HepG2 (cell line): Measurements from ENCODE around the gene SNRPD3. TPM values are rescaled to one million over a fixed set of nuclear protein-coding genes. Genes with fewer than 3 reads are reported as not detected.

ENCODE experiments used
- ATF1 ChIP-seq: IDR thresholded peaks from 2 replicates; pipeline ENCODE4 v1.6.1; 2016; ENCODE audit warnings: mild to moderate bottlenecking, control low read depth
- ATF2 ChIP-seq: sonication (generic); formaldehyde crosslinking; IDR thresholded peaks from 2 replicates; pipeline ENCODE4 v1.4.0; 2020; ENCODE audit warnings: missing genetic modification reagents
- CENPX ChIP-seq: sonication (generic); formaldehyde crosslinking; IDR thresholded peaks from 2 replicates; pipeline ENCODE4 v1.9.0; 2021; ENCODE audit warnings: mild to moderate bottlenecking, missing genetic modification reagents, moderate library complexity
- E2F2 ChIP-seq: sonication (generic); formaldehyde crosslinking; IDR thresholded peaks from 2 replicates; pipeline ENCODE4 v1.4.0; 2020; ENCODE audit warnings: missing genetic modification reagents, borderline replicate concordance
- ESRRA ChIP-seq: sonication (generic); formaldehyde crosslinking; IDR thresholded peaks from 2 replicates; pipeline ENCODE4 v1.5.1; 2020; ENCODE audit warnings: mild to moderate bottlenecking, low read depth, missing genetic modification reagents
- KLF15 ChIP-seq: sonication (generic); formaldehyde crosslinking; IDR thresholded peaks from 2 replicates; pipeline ENCODE4 v1.8.1; 2023; ENCODE audit warnings: borderline replicate concordance, mild to moderate bottlenecking, inconsistent platforms, missing genetic modification reagents, mixed read lengths
- NFYB ChIP-seq: sonication (generic); formaldehyde crosslinking; IDR thresholded peaks from 2 replicates; pipeline ENCODE4 v1.4.0; 2020; ENCODE audit warnings: missing genetic modification reagents
- NR1H2 ChIP-seq: sonication (generic); formaldehyde crosslinking; IDR thresholded peaks from 2 replicates; pipeline ENCODE4 v1.8.1; 2022; ENCODE audit warnings: low read depth, missing genetic modification reagents, borderline replicate concordance
- PAF1 ChIP-seq: IDR thresholded peaks from 2 replicates; pipeline ENCODE4 v1.6.1; 2016; ENCODE audit warnings: missing genetic modification reagents, missing compliant biosample characterization
- RORA ChIP-seq: sonication (generic); formaldehyde crosslinking; IDR thresholded peaks from 2 replicates; pipeline ENCODE4 v1.5.0; 2020; ENCODE audit warnings: mild to moderate bottlenecking, missing genetic modification reagents, moderate library complexity
- SMARCE1 ChIP-seq: fragments of 450-650 bp; IDR thresholded peaks from 2 replicates; pipeline ENCODE4 v1.6.1; 2017; ENCODE audit warnings: borderline replicate concordance
- TEAD3 ChIP-seq: optimal IDR thresholded peaks from 2 replicates; pipeline ENCODE3; 2016; ENCODE audit warnings: borderline replicate concordance
- ZNF207 ChIP-seq: fragments of 450-650 bp; IDR thresholded peaks from 2 replicates; pipeline ENCODE4 v1.6.1; 2016; ENCODE audit warnings: antibody characterized with exemption, borderline replicate concordance
- ZNF230 ChIP-seq: sonication (generic); formaldehyde crosslinking; IDR thresholded peaks from 2 replicates; pipeline ENCODE4 v1.4.0; 2020; ENCODE audit warnings: mild to moderate bottlenecking, missing genetic modification reagents
- ZNF547 ChIP-seq: sonication (generic); formaldehyde crosslinking; IDR thresholded peaks from 2 replicates; pipeline ENCODE4 v1.5.1; 2020; ENCODE audit warnings: mild to moderate bottlenecking, missing genetic modification reagents
- ZNF652 ChIP-seq: IDR thresholded peaks from 2 replicates; pipeline ENCODE4 v1.6.1; 2016; ENCODE audit warnings: low read depth, borderline replicate concordance
- ZNF800 ChIP-seq: sonication (generic); formaldehyde crosslinking; IDR thresholded peaks from 2 replicates; pipeline ENCODE4 v1.4.0; 2020; ENCODE audit warnings: missing genetic modification reagents
- ZNF816 ChIP-seq: sonication (generic); formaldehyde crosslinking; IDR thresholded peaks from 2 replicates; pipeline ENCODE4 v1.8.0; 2022; ENCODE audit warnings: missing genetic modification reagents, mild to moderate bottlenecking, borderline replicate concordance
- ZNF891 ChIP-seq: sonication (generic); formaldehyde crosslinking; IDR thresholded peaks from 2 replicates; pipeline ENCODE4 v1.5.0; 2020; ENCODE audit warnings: mild to moderate bottlenecking, missing genetic modification reagents
- polyA plus RNA-seq, 8 experiments: library from polyadenylated mRNA; depleted of rRNA in 3 of 8; stranded (reverse) in 7 of 8; unstranded in 1 of 8; fragments of >200 nt; fragmentation: Illumina TruSeq in 4 of 8; extraction: Trizol in 4 of 8; gene quantifications; 2 replicates each; pipeline versions ENCODE4 v1.2.1 to v1.2.3, GENCODE V29; 2011 to 2016; ENCODE audit warnings: low read depth in 4 of 8, missing spikeins in 1 of 8, mixed read lengths in 1 of 8; ENCODE audit not compliant: insufficient read depth in 1 of 8
- total RNA-seq, 5 experiments: library from RNA; depleted of rRNA; stranded (reverse); fragments of >200 nt; fragmentation: Illumina TruSeq; extraction: Trizol; gene quantifications; 2 replicates each; pipeline ENCODE4 v1.2.3, GENCODE V29; 2016; ENCODE audit warnings: low read depth in 1 of 5
- TF ChIP-seq, protein P1 (sequence below): sonication (generic); formaldehyde crosslinking; IDR thresholded peaks from 2 replicates; pipeline ENCODE4 v1.8.0; 2022; ENCODE audit warnings: mild to moderate bottlenecking, missing genetic modification reagents; ENCODE audit not compliant: insufficient replicate concordance
- TF ChIP-seq, protein P2 (sequence below): sonication (generic); formaldehyde crosslinking; IDR thresholded peaks from 2 replicates; pipeline ENCODE4 v1.5.0; 2020; ENCODE audit warnings: missing genetic modification reagents

SNRPD3 gene
- total and polyA plus RNA-seq, 2 of the 13 experiments (the other 11 are each of a cell fraction or from before 2014, with no cell fraction given), result 110 to 209 TPM

DNA sequence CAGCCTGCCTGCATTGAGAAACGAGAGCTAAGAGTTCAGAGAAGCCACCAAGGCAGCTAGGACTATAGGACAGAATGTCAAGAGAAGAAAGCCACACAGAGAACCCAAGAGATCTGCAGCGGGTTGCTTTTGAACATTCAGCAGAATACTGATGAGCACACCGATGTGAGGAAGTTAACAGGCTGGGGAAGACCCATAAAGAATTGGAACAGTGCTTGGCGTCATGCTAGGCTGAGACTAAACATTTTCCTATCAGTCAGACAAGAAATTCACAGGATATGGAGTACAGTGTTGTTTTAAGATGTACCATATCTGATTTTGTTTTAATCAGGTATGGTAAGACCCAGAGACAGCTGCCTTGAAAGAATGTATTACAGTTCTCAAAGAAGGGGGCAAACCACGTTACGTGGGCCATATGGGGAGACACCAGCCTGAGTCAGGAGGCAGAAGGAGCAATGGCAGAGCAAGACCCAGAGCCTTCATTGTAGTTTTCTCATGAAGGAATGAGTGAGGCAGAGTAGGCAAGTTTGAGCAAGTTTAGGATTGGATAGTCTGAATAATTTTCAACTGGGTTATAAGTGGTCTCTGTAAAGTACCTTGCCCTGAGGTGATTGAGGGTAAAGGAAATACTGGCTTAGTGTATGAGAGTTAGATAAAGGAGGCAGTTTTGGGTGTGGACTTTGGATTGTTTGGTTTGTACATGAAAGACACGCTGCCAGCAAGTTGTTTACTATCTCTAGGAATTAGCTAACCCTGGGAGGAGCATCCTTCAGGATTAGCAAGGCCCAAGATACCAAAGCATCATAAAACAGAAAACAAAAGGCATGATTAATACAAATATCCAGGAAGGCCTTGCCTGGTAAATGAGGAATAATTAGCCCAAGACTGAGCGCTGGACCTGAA is 22.8 kb downstream of the SNRPD3 start (continued):
- TF ChIP-seq SMARCE1 (no peak), RORA (CRISPR knock-in tag) (no peak), E2F2 (CRISPR knock-in tag) (no peak), NFYB (CRISPR knock-in tag) (no peak), ZNF230 (CRISPR knock-in tag) (no peak), KLF15 (CRISPR knock-in tag) (no peak), ATF1 (CRISPR knock-in tag) (no peak; the same call in 1 of the 2 replicates), NR1H2 (CRISPR knock-in tag) (no peak), TEAD3 (peak; percentile 90), ZNF652 (CRISPR knock-in tag) (peak; percentile 62; the same call in 1 of the 2 replicates), PAF1 (CRISPR knock-in tag) (0 out of 2 replicates have a peak, but pooled peaks have one; percentile 47), ZNF547 (CRISPR knock-in tag) (no peak), ZNF816 (no peak), ZNF207 (no peak), CENPX (CRISPR knock-in tag) (no peak), ZNF800 (CRISPR knock-in tag) (no peak), ESRRA (CRISPR knock-in tag) (0 out of 2 replicates have a peak, but pooled peaks have one; percentile 17), ZNF891 (no peak), ATF2 (CRISPR knock-in tag) (peak; percentile 63; the same call in 1 of the 2 replicates)
- TF ChIP-seq, protein P1, sequence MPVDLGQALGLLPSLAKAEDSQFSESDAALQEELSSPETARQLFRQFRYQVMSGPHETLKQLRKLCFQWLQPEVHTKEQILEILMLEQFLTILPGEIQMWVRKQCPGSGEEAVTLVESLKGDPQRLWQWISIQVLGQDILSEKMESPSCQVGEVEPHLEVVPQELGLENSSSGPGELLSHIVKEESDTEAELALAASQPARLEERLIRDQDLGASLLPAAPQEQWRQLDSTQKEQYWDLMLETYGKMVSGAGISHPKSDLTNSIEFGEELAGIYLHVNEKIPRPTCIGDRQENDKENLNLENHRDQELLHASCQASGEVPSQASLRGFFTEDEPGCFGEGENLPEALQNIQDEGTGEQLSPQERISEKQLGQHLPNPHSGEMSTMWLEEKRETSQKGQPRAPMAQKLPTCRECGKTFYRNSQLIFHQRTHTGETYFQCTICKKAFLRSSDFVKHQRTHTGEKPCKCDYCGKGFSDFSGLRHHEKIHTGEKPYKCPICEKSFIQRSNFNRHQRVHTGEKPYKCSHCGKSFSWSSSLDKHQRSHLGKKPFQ (CRISPR knock-in tag), result no peak
- TF ChIP-seq, protein P2, sequence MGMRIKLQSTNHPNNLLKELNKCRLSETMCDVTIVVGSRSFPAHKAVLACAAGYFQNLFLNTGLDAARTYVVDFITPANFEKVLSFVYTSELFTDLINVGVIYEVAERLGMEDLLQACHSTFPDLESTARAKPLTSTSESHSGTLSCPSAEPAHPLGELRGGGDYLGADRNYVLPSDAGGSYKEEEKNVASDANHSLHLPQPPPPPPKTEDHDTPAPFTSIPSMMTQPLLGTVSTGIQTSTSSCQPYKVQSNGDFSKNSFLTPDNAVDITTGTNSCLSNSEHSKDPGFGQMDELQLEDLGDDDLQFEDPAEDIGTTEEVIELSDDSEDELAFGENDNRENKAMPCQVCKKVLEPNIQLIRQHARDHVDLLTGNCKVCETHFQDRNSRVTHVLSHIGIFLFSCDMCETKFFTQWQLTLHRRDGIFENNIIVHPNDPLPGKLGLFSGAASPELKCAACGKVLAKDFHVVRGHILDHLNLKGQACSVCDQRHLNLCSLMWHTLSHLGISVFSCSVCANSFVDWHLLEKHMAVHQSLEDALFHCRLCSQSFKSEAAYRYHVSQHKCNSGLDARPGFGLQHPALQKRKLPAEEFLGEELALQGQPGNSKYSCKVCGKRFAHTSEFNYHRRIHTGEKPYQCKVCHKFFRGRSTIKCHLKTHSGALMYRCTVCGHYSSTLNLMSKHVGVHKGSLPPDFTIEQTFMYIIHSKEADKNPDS, result peak; percentile 74; the same call in 1 of the 2 replicates
